ENCODE results near the gene PSIP1.
"Not testable (repeated sequence)": the region's sequence is repeated elsewhere in the genome, so short reads cannot be mapped to it uniquely, and the experiment has no call there.

PSIP1 gene

GRCh38 chr9:15444141-15444540 is 66.6 kb downstream of the PSIP1 start:
- no peak for TF ChIP-seq SNAI2 (CRISPR knock-in tag; IDR thresholded peaks at IDR 0.05)
- TF ChIP-seq ZC3H10 (CRISPR knock-in tag; IDR thresholded peaks at IDR 0.05): no peak
- TF ChIP-seq ISL1 (CRISPR knock-in tag; IDR thresholded peaks at IDR 0.05): no peak
- TF ChIP-seq ARNTL (CRISPR knock-in tag; IDR thresholded peaks at IDR 0.05; ENCODE audit: borderline replicate concordance, low read depth): no peak
- TF ChIP-seq TCF4 (CRISPR knock-in tag; IDR thresholded peaks at IDR 0.05; ENCODE audit: borderline replicate concordance): no peak
- TF ChIP-seq CREB5 (CRISPR knock-in tag; IDR thresholded peaks at IDR 0.05; ENCODE audit: low read depth): no peak
- no peak for TF ChIP-seq OSR1 (CRISPR knock-in tag; IDR thresholded peaks at IDR 0.05)
- no peak for TF ChIP-seq ZFP3 (CRISPR knock-in tag; IDR thresholded peaks at IDR 0.05)
- TF ChIP-seq ZFP30 (CRISPR knock-in tag; IDR thresholded peaks at IDR 0.05): no peak
- no peak for TF ChIP-seq CSRNP3 (CRISPR knock-in tag; IDR thresholded peaks at IDR 0.05)
- TF ChIP-seq TSHZ2 (CRISPR knock-in tag; IDR thresholded peaks at IDR 0.05): no peak
- TF ChIP-seq RARB (CRISPR knock-in tag; IDR thresholded peaks at IDR 0.05): no peak
- TF ChIP-seq GLIS3 (CRISPR knock-in tag; IDR thresholded peaks at IDR 0.05): no peak
- TF ChIP-seq ESRRG (CRISPR knock-in tag; IDR thresholded peaks at IDR 0.05): no peak
- TF ChIP-seq TOX (CRISPR knock-in tag; IDR thresholded peaks at IDR 0.05; ENCODE audit: borderline replicate concordance): no peak
- TF ChIP-seq PATZ1 (CRISPR knock-in tag; IDR thresholded peaks at IDR 0.05; ENCODE audit: borderline replicate concordance): no peak
- ATAC-seq: no peak

- ATAC-seq: not testable (repeated sequence)
Measured at GRCh38 chr9:15442264-15442663, 68.5 kb downstream of the PSIP1 start.

- not testable (repeated sequence) for ATAC-seq
Measured at GRCh38 chr9:15441841-15442240, 68.9 kb downstream of the PSIP1 start.

GRCh38 chr9:15438891-15439290 is 71.9 kb downstream of the PSIP1 start:
- no peak for ATAC-seq
- TF ChIP-seq SNAI2 (CRISPR knock-in tag; IDR thresholded peaks at IDR 0.05) (no peak), GLIS3 (CRISPR knock-in tag; IDR thresholded peaks at IDR 0.05) (no peak), ZFP3 (CRISPR knock-in tag; IDR thresholded peaks at IDR 0.05) (no peak), RARB (CRISPR knock-in tag; IDR thresholded peaks at IDR 0.05) (no peak), ZFP30 (CRISPR knock-in tag; IDR thresholded peaks at IDR 0.05) (no peak)

- ATAC-seq: no peak
- TF ChIP-seq PPARA (CRISPR knock-in tag; IDR thresholded peaks at IDR 0.05; ENCODE audit: borderline replicate concordance): no peak
- TF ChIP-seq ZC3H10 (CRISPR knock-in tag; IDR thresholded peaks at IDR 0.05): no peak
Measured at GRCh38 chr9:15433661-15434060, 77.1 kb downstream of the PSIP1 start.

- no peak for ATAC-seq
- TF ChIP-seq POU6F1 (CRISPR knock-in tag; IDR thresholded peaks at IDR 0.05; ENCODE audit: borderline replicate concordance, low read depth) (no peak), TSHZ2 (CRISPR knock-in tag; IDR thresholded peaks at IDR 0.05) (no peak), CSRNP3 (CRISPR knock-in tag; IDR thresholded peaks at IDR 0.05) (no peak), PPARA (CRISPR knock-in tag; IDR thresholded peaks at IDR 0.05; ENCODE audit: borderline replicate concordance) (no peak), ZFP30 (CRISPR knock-in tag; IDR thresholded peaks at IDR 0.05) (no peak), BACH2 (CRISPR knock-in tag; IDR thresholded peaks at IDR 0.05; ENCODE audit: borderline replicate concordance) (no peak)
Measured at GRCh38 chr9:15433191-15433590, 77.6 kb downstream of the PSIP1 start.
